ENCODE results near the gene SAMD3.

DNA sequence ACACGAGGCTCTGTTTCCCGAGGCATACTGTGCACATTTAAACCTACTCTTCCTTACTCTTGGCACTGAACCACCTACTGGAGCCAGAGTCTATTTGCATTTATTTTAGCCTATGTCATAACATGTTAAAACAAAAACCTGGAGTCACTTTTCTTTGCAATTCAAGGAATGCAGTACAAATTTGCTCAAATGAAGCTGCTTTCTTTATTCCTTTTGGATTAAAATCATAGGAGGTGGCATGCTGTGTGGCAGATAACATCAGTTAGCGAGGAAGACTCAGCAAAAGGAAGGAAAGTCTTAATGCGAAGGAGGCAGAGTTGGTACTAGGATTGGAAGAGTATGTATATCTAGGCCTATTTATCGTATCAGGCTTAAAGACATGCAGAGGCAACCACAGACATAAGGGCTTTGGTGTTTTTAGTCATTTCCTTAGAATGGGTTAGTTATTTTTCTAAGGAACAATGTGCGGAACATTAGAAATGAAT, 92.9 kb downstream of the SAMD3 start:
- TF ChIP-seq, protein P1, sequence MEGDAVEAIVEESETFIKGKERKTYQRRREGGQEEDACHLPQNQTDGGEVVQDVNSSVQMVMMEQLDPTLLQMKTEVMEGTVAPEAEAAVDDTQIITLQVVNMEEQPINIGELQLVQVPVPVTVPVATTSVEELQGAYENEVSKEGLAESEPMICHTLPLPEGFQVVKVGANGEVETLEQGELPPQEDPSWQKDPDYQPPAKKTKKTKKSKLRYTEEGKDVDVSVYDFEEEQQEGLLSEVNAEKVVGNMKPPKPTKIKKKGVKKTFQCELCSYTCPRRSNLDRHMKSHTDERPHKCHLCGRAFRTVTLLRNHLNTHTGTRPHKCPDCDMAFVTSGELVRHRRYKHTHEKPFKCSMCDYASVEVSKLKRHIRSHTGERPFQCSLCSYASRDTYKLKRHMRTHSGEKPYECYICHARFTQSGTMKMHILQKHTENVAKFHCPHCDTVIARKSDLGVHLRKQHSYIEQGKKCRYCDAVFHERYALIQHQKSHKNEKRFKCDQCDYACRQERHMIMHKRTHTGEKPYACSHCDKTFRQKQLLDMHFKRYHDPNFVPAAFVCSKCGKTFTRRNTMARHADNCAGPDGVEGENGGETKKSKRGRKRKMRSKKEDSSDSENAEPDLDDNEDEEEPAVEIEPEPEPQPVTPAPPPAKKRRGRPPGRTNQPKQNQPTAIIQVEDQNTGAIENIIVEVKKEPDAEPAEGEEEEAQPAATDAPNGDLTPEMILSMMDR (IDR thresholded peaks at IDR 0.05 in 2 of 3, conservative IDR thresholded peaks at IDR 0.05 in 1 of 3; ENCODE audit: borderline replicate concordance in 1 of 3, insufficient read depth in 1 of 3, low read depth in 2 of 3, low read length in 2 of 3), result no peak
- no peak for TF ChIP-seq ZNF274 (IDR thresholded peaks at IDR 0.05; ENCODE audit: low read depth, low read length)

Data from HCT116 (cell line).